Measurements from ENCODE around the gene GALNT14. TPM values are rescaled to one million over a fixed set of nuclear protein-coding genes. Genes with fewer than 3 reads are reported as not detected.
A peak's percentile ranks its signal among the peaks of the same experiment; 100 is the strongest.

GALNT14 gene
- total and polyA plus RNA-seq, 2 of the 8 experiments (the other 6 are each of a cell fraction or from before 2014, with no cell fraction given): 13.0 to 13.7 TPM

DNA sequence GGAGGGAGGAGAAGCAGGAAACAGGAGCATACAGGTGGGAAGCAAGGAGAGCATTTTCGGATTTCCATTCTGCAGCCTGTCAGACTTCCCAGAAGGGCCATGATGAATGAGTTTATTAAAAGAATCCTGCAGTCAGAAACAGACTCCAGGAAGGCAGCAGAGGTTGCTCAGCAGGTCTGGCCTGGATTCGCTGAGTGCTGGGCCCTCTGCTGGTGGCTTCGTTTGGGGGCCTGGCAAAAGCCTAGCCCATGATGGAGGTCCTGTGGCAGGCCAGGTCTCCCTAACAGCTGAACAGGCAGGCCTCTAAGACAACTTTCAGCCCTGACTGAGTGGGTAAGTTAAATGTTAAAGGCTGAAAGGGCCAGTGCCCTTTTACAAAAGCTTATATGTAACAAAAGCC lies 222.8 kb downstream of the GALNT14 start:
- no peaks in the 10 kb centered on the region for H3K79me1 ChIP-seq (ENCODE audit: low read depth, low read length)
- no peak overlapping the region for H3K9ac ChIP-seq (replicated peaks in 1 of 4; ENCODE audit: extremely low read depth in 1 of 4, low read depth in 3 of 4, low read length in 3 of 4)
- H2AK5ac ChIP-seq (ENCODE audit: low read depth, low read length): no peak overlapping the region
- no peak for TF ChIP-seq TAF7 (optimal IDR thresholded peaks at IDR 0.05; ENCODE audit: borderline replicate concordance, low read depth, low read length)
- TF ChIP-seq YY1 (IDR thresholded peaks at IDR 0.05; ENCODE audit: low read depth, low read length): peak; percentile 59; the same call in 1 of the 2 replicates
- peak; percentile 74 to 81 for TF ChIP-seq RAD21 (IDR thresholded peaks at IDR 0.05 in 1 of 2, conservative IDR thresholded peaks at IDR 0.05 in 1 of 2; ENCODE audit: low read depth in 2 of 2, low read length in 2 of 2)
- TF ChIP-seq, protein P1, sequence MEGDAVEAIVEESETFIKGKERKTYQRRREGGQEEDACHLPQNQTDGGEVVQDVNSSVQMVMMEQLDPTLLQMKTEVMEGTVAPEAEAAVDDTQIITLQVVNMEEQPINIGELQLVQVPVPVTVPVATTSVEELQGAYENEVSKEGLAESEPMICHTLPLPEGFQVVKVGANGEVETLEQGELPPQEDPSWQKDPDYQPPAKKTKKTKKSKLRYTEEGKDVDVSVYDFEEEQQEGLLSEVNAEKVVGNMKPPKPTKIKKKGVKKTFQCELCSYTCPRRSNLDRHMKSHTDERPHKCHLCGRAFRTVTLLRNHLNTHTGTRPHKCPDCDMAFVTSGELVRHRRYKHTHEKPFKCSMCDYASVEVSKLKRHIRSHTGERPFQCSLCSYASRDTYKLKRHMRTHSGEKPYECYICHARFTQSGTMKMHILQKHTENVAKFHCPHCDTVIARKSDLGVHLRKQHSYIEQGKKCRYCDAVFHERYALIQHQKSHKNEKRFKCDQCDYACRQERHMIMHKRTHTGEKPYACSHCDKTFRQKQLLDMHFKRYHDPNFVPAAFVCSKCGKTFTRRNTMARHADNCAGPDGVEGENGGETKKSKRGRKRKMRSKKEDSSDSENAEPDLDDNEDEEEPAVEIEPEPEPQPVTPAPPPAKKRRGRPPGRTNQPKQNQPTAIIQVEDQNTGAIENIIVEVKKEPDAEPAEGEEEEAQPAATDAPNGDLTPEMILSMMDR (IDR thresholded peaks at IDR 0.05; ENCODE audit: control extremely low read depth in 1 of 3, insufficient read depth in 1 of 3, low read depth in 1 of 3, low read length in 3 of 3): peak; percentile 75 to 88 (median 79)
- H4K91ac ChIP-seq (replicated peaks; ENCODE audit: insufficient read length, low read length): no peak overlapping the region
- H3K36me3 ChIP-seq (ENCODE audit: control insufficient read depth in 2 of 4, insufficient read depth in 4 of 4, low read length in 3 of 4): peaks cover 0 to 4% (median under 1%) of the 10 kb centered on the region in 4 experiments; a peak in 1 of 8 replicates
- 0 out of 7 replicates have a peak, but pooled peaks cover 0 to 2% (median 0%) of the 10 kb centered on the region in 4 experiments for H3K4me1 ChIP-seq (replicated peaks in 1 of 4; ENCODE audit: control insufficient read depth in 3 of 4, insufficient read depth in 4 of 4, low read length in 3 of 4)
- H3K23ac ChIP-seq (ENCODE audit: insufficient read length): no peak overlapping the region
- no peaks in the 10 kb centered on the region for H3K79me2 ChIP-seq (ENCODE audit: control insufficient read depth in 1 of 2, insufficient read depth in 2 of 2, low read length in 2 of 2)
- ChIA-PET POLR2A (ENCODE audit: partially characterized antibody) (no interaction called here), CTCF (ENCODE audit: partially characterized antibody) (interaction anchor here (0.6 to 2.9 kb wide), 21 partner anchors 9 to 255 kb away, joined by 3 to 19 read pairs (median 3); no protein-coding TSS in a partner anchor)
- H3K14ac ChIP-seq (ENCODE audit: insufficient read length): no peak overlapping the region
- no peak overlapping the region for H2BK5ac ChIP-seq (ENCODE audit: low read depth, low read length)
- H3K4me2 ChIP-seq (ENCODE audit: insufficient read depth in 1 of 2, low read depth in 2 of 2, low read length in 2 of 2): no peak overlapping the region
- 0 out of 2 replicates have a peak overlapping the region, but pooled peaks have one; percentile 38 for H3K18ac ChIP-seq (ENCODE audit: extremely low read depth, low read length)
- no peaks in the 10 kb centered on the region for H3K27me3 ChIP-seq (replicated peaks in 1 of 4; ENCODE audit: control insufficient read depth in 3 of 4, extremely low read depth in 1 of 4, insufficient read depth in 3 of 4, low read length in 3 of 4)
- no peak overlapping the region for H2BK15ac ChIP-seq (ENCODE audit: low read length)
- no peak overlapping the region for H2AFZ ChIP-seq (ENCODE audit: low read length)
- peak; percentile 17 to 72 for DNase-seq (ENCODE audit: low read depth in 1 of 2, low spot score in 2 of 2)
- H2BK20ac ChIP-seq (ENCODE audit: low read length): no peak overlapping the region
- no peaks in the 10 kb centered on the region for H3K9me3 ChIP-seq (ENCODE audit: insufficient read depth in 2 of 2, low read depth in 1 of 2, low read length in 1 of 2)
- 33% methylated on average over 3 of the region's 3 CpGs; no CpG with 5 or more reads in 1 of the 2 experiments for WGBS, 2 experiments (ENCODE audit: extremely low coverage in 1 of 2, insufficient coverage in 1 of 2, insufficient read length in 1 of 2, insufficient replicate concordance in 2 of 2, low coverage in 1 of 2, low lambda C conversion rate in 2 of 2, missing lambda C conversion rate in 1 of 2)
- H3K4me3 ChIP-seq (ENCODE audit: extremely low read depth in 1 of 4, insufficient read depth in 2 of 4, low read depth in 3 of 4, low read length in 4 of 4): no peak overlapping the region
- no peak overlapping the region for H3K56ac ChIP-seq (replicated peaks; ENCODE audit: insufficient read length, low read depth, low read length)
- H4K20me1 ChIP-seq (replicated peaks in 1 of 2; ENCODE audit: control insufficient read depth in 1 of 2, insufficient read depth in 2 of 2, low read length in 2 of 2): no peaks in the 10 kb centered on the region
- no peak overlapping the region for H3K27ac ChIP-seq (ENCODE audit: low read depth, low read length)
- no peaks in the 10 kb centered on the region for H3K23me2 ChIP-seq (ENCODE audit: low read depth, low read length)
- FAIRE-seq: no peak
- H2BK12ac ChIP-seq (ENCODE audit: low read depth, low read length): no peak overlapping the region
- H2BK120ac ChIP-seq (replicated peaks; ENCODE audit: low read depth, low read length): no peak overlapping the region
- H4K5ac ChIP-seq (ENCODE audit: insufficient read length, low read depth, low read length): no peak overlapping the region
- no peak overlapping the region for H3K4ac ChIP-seq (replicated peaks; ENCODE audit: insufficient read length, low read depth, low read length)
- H4K8ac ChIP-seq (ENCODE audit: extremely low read depth, insufficient read depth, low read length): no peak overlapping the region

All from H1 (cell line).